H1 (cell line): Measurements from ENCODE around the gene UQCRC2. TPM values are rescaled to one million over a fixed set of nuclear protein-coding genes. Genes with fewer than 3 reads are reported as not detected.

Experiments
- CTCF ChIA-PET: fragments of 300-600 bp; sonication (Branson Sonifier 250); formaldehyde crosslinking; loops from one replicate; lab custom pipeline; 2021; ENCODE audit not compliant: partially characterized antibody; lab: Charles Lee
- POLR2A ChIA-PET: fragments of 300-600 bp; sonication (Branson Sonifier 250); formaldehyde crosslinking; loops from one replicate; lab custom pipeline; 2021; ENCODE audit warnings: inconsistent platforms; ENCODE audit not compliant: partially characterized antibody; lab: Charles Lee
- DNase-seq, 2 experiments: peaks; one replicate each; pipeline versions ENCODE4 v3.0.0 to v3.0.0-alpha.2; 2010 to 2022; ENCODE audit warnings: low spot score in 2 of 2, low read depth in 1 of 2, mixed read lengths in 1 of 2
- FAIRE-seq: peaks from 2 replicates; lab custom pipeline; 2011; peaks lifted over from hg19 to GRCh38; lab: Jason Lieb, UNC
- H2AFZ ChIP-seq: 2 replicates; pipeline ENCODE4 v1.8.1; 2012; ENCODE audit warnings: low read length, inconsistent platforms
- H2AK5ac ChIP-seq: 2 replicates; pipeline ENCODE4 v1.6.1; 2013; ENCODE audit warnings: low read depth, low read length
- H2BK120ac ChIP-seq: replicated peaks from 2 replicates; pipeline ENCODE3; 2013; ENCODE audit warnings: low read depth, low read length, inconsistent platforms
- H2BK12ac ChIP-seq: 2 replicates; pipeline ENCODE4 v1.6.1; 2013; ENCODE audit warnings: low read depth, low read length
- H2BK15ac ChIP-seq: 2 replicates; pipeline ENCODE4 v1.6.1; 2013; ENCODE audit warnings: low read length
- H2BK20ac ChIP-seq: 2 replicates; pipeline ENCODE4 v1.6.1; 2013; ENCODE audit warnings: low read length
- H2BK5ac ChIP-seq: 2 replicates; pipeline ENCODE4 v1.6.1; 2013; ENCODE audit warnings: low read depth, low read length
- H3K14ac ChIP-seq: 2 replicates; pipeline ENCODE4 v1.6.1; 2013; ENCODE audit warnings: inconsistent platforms; ENCODE audit not compliant: insufficient read length
- H3K18ac ChIP-seq: 2 replicates; pipeline ENCODE4 v1.6.1; 2013; ENCODE audit warnings: low read length; ENCODE audit errors: extremely low read depth
- H3K23ac ChIP-seq: 2 replicates; pipeline ENCODE4 v1.6.1; 2013; ENCODE audit warnings: inconsistent platforms; ENCODE audit not compliant: insufficient read length
- H3K23me2 ChIP-seq: 2 replicates; pipeline ENCODE4 v1.6.1; 2013; ENCODE audit warnings: low read depth, low read length
- H3K27ac ChIP-seq: 2 replicates; pipeline ENCODE4 v1.6.1; 2011; ENCODE audit warnings: low read depth, low read length, inconsistent platforms
- H3K27me3 ChIP-seq, 4 experiments: replicated peaks in 1 of 4; 1 replicate in 1 of 4; 2 replicates in 3 of 4; pipeline versions ENCODE4 v1.6.1 to v1.8.1; 2011 to 2013; ENCODE audit warnings: low read length in 3 of 4, mild to moderate bottlenecking in 3 of 4, inconsistent platforms in 2 of 4, mixed read lengths in 2 of 4, moderate library complexity in 1 of 4; ENCODE audit not compliant: control insufficient read depth in 3 of 4, insufficient read depth in 3 of 4; ENCODE audit errors: extremely low read depth in 1 of 4
- H3K36me3 ChIP-seq, 4 experiments: 2 replicates each; pipeline versions ENCODE4 v1.6.1 to v1.8.1; 2011 to 2013; ENCODE audit warnings: mild to moderate bottlenecking in 4 of 4, low read length in 3 of 4, moderate library complexity in 2 of 4, control low read depth in 1 of 4, inconsistent platforms in 1 of 4; ENCODE audit not compliant: insufficient read depth in 4 of 4, control insufficient read depth in 2 of 4
- H3K4ac ChIP-seq: replicated peaks from 2 replicates; pipeline ENCODE3; 2013; ENCODE audit warnings: low read length, low read depth, mixed read lengths, inconsistent platforms; ENCODE audit not compliant: insufficient read length
- H3K4me1 ChIP-seq, 4 experiments: replicated peaks in 1 of 4; 1 replicate in 1 of 4; 2 replicates in 3 of 4; pipeline versions ENCODE4 v1.6.1 to v1.8.1; 2011 to 2013; ENCODE audit warnings: low read length in 3 of 4, inconsistent platforms in 2 of 4, mixed read lengths in 1 of 4; ENCODE audit not compliant: insufficient read depth in 4 of 4, control insufficient read depth in 3 of 4
- H3K4me2 ChIP-seq, 2 experiments: 2 replicates each; pipeline versions ENCODE4 v1.6.1 to v1.8.1; 2011 to 2013; ENCODE audit warnings: low read depth in 2 of 2, low read length in 2 of 2, control low read depth in 1 of 2, inconsistent platforms in 1 of 2, mild to moderate bottlenecking in 1 of 2; ENCODE audit not compliant: insufficient read depth in 1 of 2
- H3K4me3 ChIP-seq, 4 experiments: fragments of 200-600, 300-600 bp in 1 of 4; sonication (generic), shearing (Covaris generic), sonication (Bioruptor Twin) in 1 of 4; 2 replicates each; pipeline versions ENCODE4 v1.5.1 to v1.8.1; 2011 to 2016; ENCODE audit warnings: low read length in 4 of 4, low read depth in 3 of 4, control low read depth in 2 of 4, inconsistent platforms in 2 of 4, mild to moderate bottlenecking in 2 of 4, mixed read lengths in 1 of 4, moderate library complexity in 1 of 4; ENCODE audit not compliant: insufficient read depth in 2 of 4; ENCODE audit errors: extremely low read depth in 1 of 4
- H3K56ac ChIP-seq: replicated peaks from 2 replicates; pipeline ENCODE3; 2013; ENCODE audit warnings: low read depth, mild to moderate bottlenecking, mixed read lengths, low read length, inconsistent platforms; ENCODE audit not compliant: insufficient read length
- H3K79me1 ChIP-seq: 2 replicates; pipeline ENCODE4 v1.6.1; 2013; ENCODE audit warnings: low read depth, low read length, control low read depth
- H3K79me2 ChIP-seq, 2 experiments: 2 replicates each; pipeline versions ENCODE4 v1.6.1 to v1.8.1; 2012 to 2013; ENCODE audit warnings: low read length in 2 of 2, mild to moderate bottlenecking in 2 of 2, inconsistent platforms in 1 of 2; ENCODE audit not compliant: insufficient read depth in 2 of 2, control insufficient read depth in 1 of 2
- H3K9ac ChIP-seq, 4 experiments: replicated peaks in 1 of 4; 1 replicate in 1 of 4; 2 replicates in 3 of 4; pipeline versions ENCODE4 v1.6.1 to v1.8.1; 2011 to 2013; ENCODE audit warnings: low read depth in 3 of 4, low read length in 3 of 4, control low read depth in 2 of 4, mild to moderate bottlenecking in 2 of 4, moderate library complexity in 2 of 4, inconsistent platforms in 1 of 4; ENCODE audit errors: extremely low read depth in 1 of 4
- H3K9me3 ChIP-seq, 2 experiments: 2 replicates each; pipeline versions ENCODE4 v1.6.1 to v1.8.1; 2012 to 2013; ENCODE audit warnings: mild to moderate bottlenecking in 2 of 2, moderate library complexity in 2 of 2, control low read depth in 1 of 2, inconsistent platforms in 1 of 2, low read depth in 1 of 2, low read length in 1 of 2, mixed read lengths in 1 of 2; ENCODE audit not compliant: insufficient read depth in 2 of 2
- H4K20me1 ChIP-seq, 2 experiments: replicated peaks in 1 of 2; 2 replicates each; pipeline versions ENCODE3 to v1.8.1; 2011 to 2013; ENCODE audit warnings: inconsistent platforms in 2 of 2, low read length in 2 of 2, mild to moderate bottlenecking in 1 of 2; ENCODE audit not compliant: insufficient read depth in 2 of 2, control insufficient read depth in 1 of 2
- H4K5ac ChIP-seq: 2 replicates; pipeline ENCODE4 v1.6.1; 2013; ENCODE audit warnings: low read length, low read depth, mixed read lengths, inconsistent platforms; ENCODE audit not compliant: insufficient read length
- H4K8ac ChIP-seq: 2 replicates; pipeline ENCODE4 v1.8.0; 2013; ENCODE audit warnings: mild to moderate bottlenecking, moderate library complexity, low read length, inconsistent platforms; ENCODE audit not compliant: insufficient read depth; ENCODE audit errors: extremely low read depth
- H4K91ac ChIP-seq: replicated peaks from 2 replicates; pipeline ENCODE3; 2013; ENCODE audit warnings: low read length, mixed read lengths, inconsistent platforms; ENCODE audit not compliant: insufficient read length
- EZH2 ChIP-seq: fragments of 200-600 bp; sonication (generic); IDR thresholded peaks from 2 replicates; pipeline ENCODE4 v1.7.1; 2012; ENCODE audit warnings: low read depth, mild to moderate bottlenecking, moderate library complexity, low read length, inconsistent platforms; ENCODE audit not compliant: severe bottlenecking
- KDM1A ChIP-seq: fragments of 200-600, 300-600 bp; sonication (generic); IDR thresholded peaks from 2 replicates; pipeline ENCODE4 v1.7.1; 2016; ENCODE audit warnings: mild to moderate bottlenecking, low read length, borderline replicate concordance
- RXRA ChIP-seq: IDR thresholded peaks from 2 replicates; pipeline ENCODE4 v1.6.1; 2011; ENCODE audit warnings: low read depth, mild to moderate bottlenecking, low read length, moderate library complexity; ENCODE audit not compliant: insufficient read depth
- SAP30 ChIP-seq: fragments of 300-600 bp; sonication (generic); IDR thresholded peaks from 2 replicates; pipeline ENCODE4 v1.7.1; 2012; ENCODE audit warnings: low read length, moderate library complexity, mild to moderate bottlenecking, inconsistent platforms; ENCODE audit not compliant: insufficient read depth, insufficient replicate concordance
- SRF ChIP-seq: IDR thresholded peaks from 2 replicates; pipeline ENCODE4 v1.6.1; 2011; ENCODE audit warnings: mild to moderate bottlenecking, low read depth, low read length, moderate library complexity
- WGBS, 2 experiments: shearing (Covaris generic) in 1 of 2; methylation state at CpG; one replicate each; pipeline versions ENCODE4 v1.1.6 to v1.1.7; 2013 to 2015; ENCODE audit warnings: low lambda C conversion rate in 2 of 2, mixed read lengths in 2 of 2, inconsistent platforms in 1 of 2, low coverage in 1 of 2, missing lambda C conversion rate in 1 of 2; ENCODE audit not compliant: insufficient replicate concordance in 2 of 2, insufficient coverage in 1 of 2, insufficient read length in 1 of 2; ENCODE audit errors: extremely low coverage in 1 of 2, missing lambda C conversion rate in 1 of 2; 5-methylcytosine and 5-hydroxymethylcytosine counted together
- polyA plus RNA-seq, 7 experiments: library from polyadenylated mRNA; depleted of rRNA in 3 of 7; stranded (reverse) in 5 of 7; unstranded in 2 of 7; fragments of >200 nt in 5 of 7; fragments of 200-250 nt in 2 of 7; gene quantifications; 1 replicate in 5 of 7; 2 replicates in 1 of 7; 4 replicates in 1 of 7; pipeline versions ENCODE4 v1.2.1 to v1.2.3, GENCODE V29; 2011 to 2013; ENCODE audit warnings: missing spikeins in 2 of 7, mixed read lengths in 2 of 7
- total RNA-seq: library from RNA; stranded (reverse); fragmentation: NEBNext Ultra II Directional; extraction: Animal tissue kit (Norgen Biotek cat#: 25700); gene quantifications from 2 replicates; pipeline ENCODE4 v1.2.1, GENCODE V29; 2021

Gene UQCRC2
- total and polyA plus RNA-seq, 2 of the 8 experiments (the other 6 are each of a cell fraction or from before 2014, with no cell fraction given): 94.4 to 182 TPM

DNA sequence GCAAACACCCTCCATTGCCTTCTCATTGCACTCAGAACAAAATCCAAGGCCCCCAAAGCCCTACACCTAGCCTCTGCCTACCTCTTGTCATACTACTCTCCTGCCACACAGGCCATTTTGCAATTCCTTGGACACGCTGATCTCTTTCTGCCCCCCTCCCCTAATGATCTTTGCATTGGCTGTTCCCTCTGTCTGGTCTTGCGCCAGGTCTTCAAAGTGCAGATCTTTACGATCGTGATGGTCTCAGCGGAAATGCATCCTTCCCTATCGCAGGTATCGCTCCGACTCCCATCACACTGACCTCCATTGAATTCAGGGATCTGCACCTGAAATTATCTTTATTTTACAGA is 54.0 kb downstream of the UQCRC2 start:
- no peak overlapping the region for H4K5ac ChIP-seq
- POLR2A ChIA-PET: interaction anchor here (0.7 to 2.7 kb wide), 8 partner anchors 29 to 291 kb away, joined by 3 to 8 read pairs (median 4); partner anchors contain the start of gene UQCRC2
- H4K20me1 ChIP-seq: peaks cover 3 to 4% of the 10 kb centered on the region in 2 experiments
- H2BK120ac ChIP-seq: no peak overlapping the region
- DNase-seq: no peak
- H2AFZ ChIP-seq: peak overlapping the region; percentile 84
- H3K14ac ChIP-seq: no peak overlapping the region
- H3K18ac ChIP-seq: no peak overlapping the region
- peak overlapping the region; percentile 73 to 100 (median 84) for H3K4me3 ChIP-seq
- no peak for FAIRE-seq
- no peak overlapping the region for H2BK12ac ChIP-seq
- H3K4me1 ChIP-seq: peaks cover 0 to 6% (median 1%) of the 10 kb centered on the region in 4 experiments; a peak in 1 of 7 replicates
- H3K4me2 ChIP-seq: peak overlapping the region; percentile 85 to 95
- CTCF ChIA-PET: interaction anchor here (0.8 to 19.4 kb wide), 5 partner anchors 9 to 180 kb away, joined by 4 to 247 read pairs (median 9); no protein-coding TSS in a partner anchor
- no peaks in the 10 kb centered on the region for H3K36me3 ChIP-seq
- no peak overlapping the region for H3K27ac ChIP-seq
- H3K56ac ChIP-seq: no peak overlapping the region
- H3K79me1 ChIP-seq: peaks cover 2% of the 10 kb centered on the region; the same call in 1 of the 2 replicates
- no peak overlapping the region for H4K91ac ChIP-seq
- no peak overlapping the region for H2AK5ac ChIP-seq
- peaks cover 0 to 18% of the 10 kb centered on the region in 2 experiments; a peak in 2 of 4 replicates for H3K79me2 ChIP-seq
- no peak overlapping the region for H2BK20ac ChIP-seq
- H4K8ac ChIP-seq: no peak overlapping the region
- peaks cover 8% of the 10 kb centered on the region; the same call in 1 of the 2 replicates for H3K23me2 ChIP-seq
- H3K27me3 ChIP-seq: 0 out of 7 replicates have a peak, but pooled peaks cover 0 to 2% (median under 1%) of the 10 kb centered on the region in 4 experiments
- H2BK5ac ChIP-seq: no peak overlapping the region
- no peak overlapping the region for H3K4ac ChIP-seq
- TF ChIP-seq KDM1A: no peak
- TF ChIP-seq SRF: no peak
- no peak for TF ChIP-seq SAP30
- TF ChIP-seq EZH2: peak; percentile 47
- no peak for TF ChIP-seq RXRA
- no peak overlapping the region for H3K23ac ChIP-seq
- no peak overlapping the region for H2BK15ac ChIP-seq
- 11% methylated on average over 8 of the region's 8 CpGs; no CpG with 5 or more reads in 1 of the 2 experiments for WGBS, 2 experiments
- peak overlapping the region in 1 of 4 experiments; percentile 24; a peak in 1 of 7 replicates for H3K9ac ChIP-seq
- no peaks in the 10 kb centered on the region for H3K9me3 ChIP-seq
